ENCODE data around the gene LEKR1. TPM values are rescaled to one million over a fixed set of nuclear protein-coding genes. Genes with fewer than 3 reads are reported as not detected.

LEKR1 gene
- total RNA-seq, 1 experiment from 2014 or later = 1.3 TPM

DNA sequence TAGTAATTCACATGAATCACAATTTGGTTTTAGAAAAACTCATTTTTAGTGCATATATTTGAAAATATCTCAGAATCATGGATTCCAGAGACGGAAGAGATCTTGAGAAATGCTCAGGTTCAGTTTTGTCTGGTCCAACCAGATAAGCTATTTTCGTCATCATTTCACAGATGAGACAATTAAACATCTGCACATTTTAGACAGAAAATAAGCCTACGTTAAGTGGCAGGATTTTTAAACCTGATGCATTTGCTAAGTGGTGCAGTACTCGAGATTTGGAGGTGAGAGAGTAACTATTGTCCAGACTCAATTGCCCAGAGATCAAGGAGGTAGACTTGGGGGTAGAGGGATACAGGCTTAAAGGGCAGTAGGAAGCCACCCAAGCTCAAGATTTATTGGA lies 243.3 kb downstream of the LEKR1 start:
- Mint-ChIP-seq H3K4me3 (ENCODE audit: unreplicated experiment) (no peak overlapping the region), H3K27ac (ENCODE audit: low read depth, unreplicated experiment) (no peak overlapping the region), H3K4me1 (ENCODE audit: insufficient read depth, unreplicated experiment) (no peaks in the 10 kb centered on the region), H3K27me3 (ENCODE audit: insufficient read depth, unreplicated experiment) (no peaks in the 10 kb centered on the region), H3K9me3 (ENCODE audit: unreplicated experiment) (no peaks in the 10 kb centered on the region), H3K36me3 (ENCODE audit: insufficient read depth, unreplicated experiment) (no peaks in the 10 kb centered on the region)
- DNase-seq (ENCODE audit: unreplicated experiment) = no peak
- ChIA-PET CTCF (interaction anchor here (0.6 kb wide), 1 partner anchor 527 kb away, joined by 5 read pairs; no protein-coding TSS in a partner anchor), POLR2A (interaction anchor here (0.7 to 1.4 kb wide), 2 partner anchors 12 to 46 kb away, joined by 3 to 4 read pairs; no protein-coding TSS in a partner anchor)
- TF ChIP-seq, protein P1, sequence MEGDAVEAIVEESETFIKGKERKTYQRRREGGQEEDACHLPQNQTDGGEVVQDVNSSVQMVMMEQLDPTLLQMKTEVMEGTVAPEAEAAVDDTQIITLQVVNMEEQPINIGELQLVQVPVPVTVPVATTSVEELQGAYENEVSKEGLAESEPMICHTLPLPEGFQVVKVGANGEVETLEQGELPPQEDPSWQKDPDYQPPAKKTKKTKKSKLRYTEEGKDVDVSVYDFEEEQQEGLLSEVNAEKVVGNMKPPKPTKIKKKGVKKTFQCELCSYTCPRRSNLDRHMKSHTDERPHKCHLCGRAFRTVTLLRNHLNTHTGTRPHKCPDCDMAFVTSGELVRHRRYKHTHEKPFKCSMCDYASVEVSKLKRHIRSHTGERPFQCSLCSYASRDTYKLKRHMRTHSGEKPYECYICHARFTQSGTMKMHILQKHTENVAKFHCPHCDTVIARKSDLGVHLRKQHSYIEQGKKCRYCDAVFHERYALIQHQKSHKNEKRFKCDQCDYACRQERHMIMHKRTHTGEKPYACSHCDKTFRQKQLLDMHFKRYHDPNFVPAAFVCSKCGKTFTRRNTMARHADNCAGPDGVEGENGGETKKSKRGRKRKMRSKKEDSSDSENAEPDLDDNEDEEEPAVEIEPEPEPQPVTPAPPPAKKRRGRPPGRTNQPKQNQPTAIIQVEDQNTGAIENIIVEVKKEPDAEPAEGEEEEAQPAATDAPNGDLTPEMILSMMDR (IDR thresholded peaks at IDR 0.05; ENCODE audit: unreplicated experiment) = no peak
- BruUV-seq (replicated peaks) = no TSS peak
- intact Hi-C loops (cut with micrococcal nuclease) = no loop called here

DNA sequence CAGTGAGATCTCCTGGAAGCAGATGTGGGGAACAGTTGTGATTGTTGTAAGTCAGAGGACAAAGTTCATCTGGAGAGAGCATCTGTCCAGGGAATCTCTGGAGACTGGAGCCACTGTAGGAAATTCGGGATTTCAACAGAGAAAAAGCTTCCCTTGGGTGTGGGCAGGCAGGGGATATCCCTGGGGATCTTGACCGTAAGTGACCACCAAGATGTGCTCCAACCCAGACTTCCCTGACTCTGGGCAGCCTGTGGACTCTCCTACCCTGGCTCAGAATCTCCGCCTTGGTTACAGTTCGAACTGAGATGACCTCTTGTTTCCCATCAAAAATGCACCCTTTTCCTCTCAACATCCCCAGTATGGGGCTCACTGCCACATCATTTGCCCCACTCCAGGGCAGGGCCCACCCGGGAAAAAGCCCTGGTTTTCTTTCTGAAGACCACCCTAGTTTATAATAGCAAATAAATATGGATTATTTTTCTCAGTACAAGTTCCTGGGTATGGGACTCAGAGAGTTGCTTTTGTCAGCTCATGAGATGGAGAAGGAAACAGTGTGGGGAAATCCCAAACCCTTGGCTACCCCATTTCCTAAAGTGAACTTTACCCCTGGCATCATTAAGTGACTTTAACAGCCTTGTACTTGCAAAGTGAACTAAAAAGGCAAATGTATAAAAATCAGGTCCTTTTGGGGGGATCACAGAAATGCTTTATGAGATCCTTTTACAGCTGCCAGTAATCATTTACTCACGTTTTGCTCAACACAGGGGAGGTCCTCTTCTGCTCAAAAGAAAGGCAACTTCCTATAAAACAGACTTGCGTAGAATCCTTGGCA lies 243.9 kb downstream of the LEKR1 start:
- no TSS peak for BruUV-seq (replicated peaks)
- H3K27ac Mint-ChIP-seq (ENCODE audit: low read depth, unreplicated experiment) = no peak overlapping the region

DNA sequence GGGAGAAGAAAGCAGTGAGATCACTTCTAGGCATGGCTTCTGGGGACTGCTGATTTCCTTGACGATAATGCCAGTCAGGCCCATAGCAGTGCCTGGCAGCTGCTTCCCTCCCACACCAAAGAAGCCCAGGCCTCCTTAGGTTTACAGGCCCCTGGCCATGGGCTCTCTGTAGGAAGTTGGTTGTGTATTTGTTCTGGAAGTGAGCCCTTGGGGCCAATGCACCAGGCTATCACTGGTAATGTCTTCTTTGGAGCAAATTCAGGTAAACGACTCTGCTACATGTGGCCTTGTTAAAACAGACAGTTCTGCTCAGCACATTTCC lies 244.5 kb downstream of the LEKR1 start:
- no peaks in the 10 kb centered on the region for H3K36me3 Mint-ChIP-seq (ENCODE audit: insufficient read depth, unreplicated experiment)
- no peaks in the 10 kb centered on the region for H3K4me1 Mint-ChIP-seq (ENCODE audit: insufficient read depth, unreplicated experiment)
- TF ChIP-seq, protein P1 (IDR thresholded peaks at IDR 0.05; ENCODE audit: unreplicated experiment) = no peak
- H3K9me3 Mint-ChIP-seq (ENCODE audit: unreplicated experiment) = no peaks in the 10 kb centered on the region
- BruUV-seq (replicated peaks) = no TSS peak
- no peaks in the 10 kb centered on the region for H3K27me3 Mint-ChIP-seq (ENCODE audit: insufficient read depth, unreplicated experiment)
- no peak overlapping the region for H3K27ac Mint-ChIP-seq (ENCODE audit: low read depth, unreplicated experiment)
- intact Hi-C loops (cut with micrococcal nuclease) = no loop called here
- no peak overlapping the region for H3K4me3 Mint-ChIP-seq (ENCODE audit: unreplicated experiment)
- ChIA-PET POLR2A (no interaction called here), CTCF (no interaction called here)
- no peak for DNase-seq (ENCODE audit: unreplicated experiment)

More for the DNA sequence above, 243.9 kb downstream of the LEKR1 start:
- no peaks in the 10 kb centered on the region for H3K36me3 Mint-ChIP-seq (ENCODE audit: insufficient read depth, unreplicated experiment)
- no peaks in the 10 kb centered on the region for H3K9me3 Mint-ChIP-seq (ENCODE audit: unreplicated experiment)
- CTCF ChIA-PET = interaction anchor here (0.6 kb wide), 1 partner anchor 527 kb away, joined by 5 read pairs; no protein-coding TSS in a partner anchor
- no peaks in the 10 kb centered on the region for H3K27me3 Mint-ChIP-seq (ENCODE audit: insufficient read depth, unreplicated experiment)
- no peaks in the 10 kb centered on the region for H3K4me1 Mint-ChIP-seq (ENCODE audit: insufficient read depth, unreplicated experiment)
- intact Hi-C loops (cut with micrococcal nuclease) = no loop called here
- POLR2A ChIA-PET = interaction anchor here (0.7 to 1.4 kb wide), 2 partner anchors 12 to 46 kb away, joined by 3 to 4 read pairs; no protein-coding TSS in a partner anchor
- TF ChIP-seq, protein P1 (IDR thresholded peaks at IDR 0.05; ENCODE audit: unreplicated experiment) = no peak
- H3K4me3 Mint-ChIP-seq (ENCODE audit: unreplicated experiment) = no peak overlapping the region
- no peak for DNase-seq (ENCODE audit: unreplicated experiment)

DNA sequence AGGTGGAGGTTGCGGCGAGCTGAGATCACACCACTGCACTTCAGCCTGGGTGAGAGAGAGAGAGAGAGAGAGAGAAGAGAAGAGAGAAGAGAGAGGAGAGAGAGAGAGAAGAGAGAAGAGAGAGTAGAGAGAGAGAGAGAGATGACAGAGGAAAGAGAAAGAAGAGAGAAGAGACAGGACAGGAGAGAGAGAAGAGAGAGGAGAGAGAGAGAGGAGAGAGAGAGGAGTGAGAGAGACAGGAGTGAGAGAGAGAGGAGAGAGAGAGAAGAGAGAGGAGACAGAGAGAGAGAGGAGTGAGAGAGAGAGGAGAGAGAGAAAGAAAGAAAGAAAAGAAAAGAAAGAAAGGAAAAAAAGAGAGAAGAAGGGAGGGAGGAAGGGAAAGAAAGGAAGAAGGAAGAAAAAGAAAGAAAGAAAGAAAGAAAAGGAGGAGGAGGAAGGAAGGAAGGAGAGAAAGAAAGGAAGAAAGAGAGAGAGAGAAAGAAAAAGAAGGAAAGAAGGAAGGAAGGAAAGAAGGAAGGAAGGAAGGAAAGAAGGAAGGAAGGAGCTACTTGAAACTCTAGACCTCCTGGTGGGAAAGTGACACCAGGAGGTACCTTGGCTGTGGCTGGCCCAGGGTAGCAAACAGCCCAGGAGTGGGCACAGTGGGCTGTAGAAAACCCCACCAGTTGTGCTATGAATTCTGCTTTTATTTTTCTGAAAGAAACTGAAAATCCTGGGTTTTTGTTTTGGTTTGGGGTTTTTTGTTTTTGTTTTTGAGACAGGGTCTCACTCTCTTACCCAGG lies 245.8 kb downstream of the LEKR1 start:
- Mint-ChIP-seq H3K4me3 (ENCODE audit: unreplicated experiment) (no peak overlapping the region), H3K27me3 (ENCODE audit: insufficient read depth, unreplicated experiment) (no peaks in the 10 kb centered on the region), H3K9me3 (ENCODE audit: unreplicated experiment) (no peaks in the 10 kb centered on the region), H3K4me1 (ENCODE audit: insufficient read depth, unreplicated experiment) (no peaks in the 10 kb centered on the region), H3K27ac (ENCODE audit: low read depth, unreplicated experiment) (no peak overlapping the region), H3K36me3 (ENCODE audit: insufficient read depth, unreplicated experiment) (no peaks in the 10 kb centered on the region)
- CTCF ChIA-PET = interaction anchor here (0.6 to 0.9 kb wide), 4 partner anchors 9 to 65 kb away, joined by 3 to 4 read pairs (median 4); no protein-coding TSS in a partner anchor
- TF ChIP-seq, protein P1 (IDR thresholded peaks at IDR 0.05; ENCODE audit: unreplicated experiment) = no peak
- no peak for DNase-seq (ENCODE audit: unreplicated experiment)
- intact Hi-C loops (cut with micrococcal nuclease) = no loop called here
- no TSS peak for BruUV-seq (replicated peaks)
- POLR2A ChIA-PET = interaction anchor here (0.7 to 1.0 kb wide), 2 partner anchors 47 to 104 kb away, joined by 3 read pairs; no protein-coding TSS in a partner anchor
